HG02981 (cell line): ENCODE results near the gene SRGAP2B.
"Not testable (repeated sequence)": the region's sequence is repeated elsewhere in the genome, so short reads cannot be mapped to it uniquely, and the experiment has no call there.

ENCODE experiments used
- ATAC-seq: cut with Tn5 transposase; IDR thresholded peaks from one replicate; pipeline ENCODE4 v1.9.1; 2021; ENCODE audit warnings: mild to moderate bottlenecking, moderate library complexity; ENCODE audit not compliant: unreplicated experiment

SRGAP2B gene

GRCh38 chr1:145047553-145047952 is 47.6 kb downstream of the SRGAP2B start:
- peak; percentile 45 for ATAC-seq

DNA sequence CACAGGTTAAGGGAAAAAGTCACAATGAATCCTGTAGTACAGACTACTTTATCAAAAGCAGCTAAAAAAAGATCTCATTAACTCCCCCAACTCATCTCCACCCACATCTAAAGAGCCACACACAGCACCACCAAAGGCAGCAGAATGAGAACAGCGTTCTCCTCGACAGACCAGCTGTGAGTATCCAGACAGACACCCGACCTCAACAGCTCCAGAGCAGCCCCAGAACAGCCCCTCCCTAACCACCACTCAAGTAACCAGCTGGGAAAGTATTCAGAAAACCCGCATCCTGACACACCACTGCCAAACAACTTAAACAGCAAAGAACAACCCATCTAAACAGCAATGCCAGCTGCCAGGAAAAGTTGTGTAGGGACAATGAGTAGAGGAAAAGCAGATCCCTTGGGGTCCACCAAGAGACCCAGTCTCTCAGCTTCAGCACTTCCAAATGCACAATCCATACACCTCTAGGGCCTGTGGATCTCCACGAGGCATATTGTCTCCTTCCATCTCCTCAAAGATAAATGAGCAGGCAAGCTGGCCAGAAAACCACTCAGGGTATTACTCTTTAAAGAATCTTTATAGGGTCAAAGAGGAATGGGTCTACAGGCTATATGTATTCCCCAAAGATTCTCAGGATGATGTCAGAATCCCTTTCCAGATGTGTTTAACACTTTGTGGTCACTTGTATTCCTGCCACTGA is 49.4 kb downstream of the SRGAP2B start:
- ATAC-seq: not testable (repeated sequence)

- peak; percentile 92 for ATAC-seq
These were observed 53.6 kb downstream of the SRGAP2B start for GRCh38 chr1:145041519-145041918.

- ATAC-seq: not testable (repeated sequence)
These were observed 59.1 kb downstream of the SRGAP2B start for GRCh38 chr1:145036019-145036418.

GRCh38 chr1:145033523-145033922 is 61.6 kb downstream of the SRGAP2B start:
- not testable (repeated sequence) for ATAC-seq

GRCh38 chr1:145027251-145027650 is 67.9 kb downstream of the SRGAP2B start:
- ATAC-seq: not testable (repeated sequence)

- ATAC-seq: not testable (repeated sequence)
These were observed 69.8 kb downstream of the SRGAP2B start for GRCh38 chr1:145025286-145025685.

DNA sequence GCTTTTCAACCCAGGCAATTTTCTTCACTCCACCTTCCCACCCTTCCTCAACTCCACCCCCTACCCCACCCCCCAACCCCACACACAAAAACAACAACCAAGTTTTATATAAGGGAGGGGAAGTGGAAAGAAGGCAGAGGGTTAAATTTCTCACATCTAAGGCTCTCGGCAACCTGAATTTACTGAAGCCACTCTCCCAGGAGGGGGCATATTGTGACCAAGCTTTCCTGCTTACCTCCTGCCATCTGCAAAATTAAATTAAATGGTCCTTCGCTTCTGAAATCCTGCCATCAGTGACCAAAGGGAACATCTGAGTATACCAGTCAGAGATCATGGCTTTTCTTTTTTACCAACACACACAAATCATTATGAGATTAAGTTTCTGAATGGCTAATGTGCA is 72.9 kb downstream of the SRGAP2B start:
- ATAC-seq: not testable (repeated sequence)

GRCh38 chr1:145021749-145022148 is 73.4 kb downstream of the SRGAP2B start:
- ATAC-seq: not testable (repeated sequence)

DNA sequence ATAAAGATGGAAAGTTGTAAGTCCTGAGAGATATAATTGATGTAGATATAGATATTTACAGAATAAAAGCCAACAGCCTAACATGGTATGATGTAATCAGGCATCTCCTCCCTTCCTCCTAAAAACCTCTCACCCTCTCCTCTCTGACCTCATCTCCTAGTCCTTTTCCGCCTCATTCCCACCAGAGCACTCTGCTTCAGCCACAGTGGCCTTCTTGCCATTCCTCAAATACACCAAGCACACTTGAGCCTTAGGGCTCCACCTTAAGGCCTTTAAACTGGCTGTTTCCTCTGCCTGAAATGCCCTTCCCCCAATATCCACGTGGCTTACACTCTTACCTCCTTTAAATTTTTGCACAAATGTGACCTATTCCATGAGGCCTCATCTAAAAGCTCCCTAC is 75.4 kb downstream of the SRGAP2B start:
- ATAC-seq: not testable (repeated sequence)

- not testable (repeated sequence) for ATAC-seq
These were observed 77.4 kb downstream of the SRGAP2B start for GRCh38 chr1:145017725-145018124.

- not testable (repeated sequence) for ATAC-seq
These were observed 78.7 kb downstream of the SRGAP2B start for GRCh38 chr1:145016492-145016862.

GRCh38 chr1:145015744-145016491 is 79.2 kb downstream of the SRGAP2B start:
- peak; percentile 66 for ATAC-seq

- ATAC-seq: not testable (repeated sequence)
These were observed 81.8 kb downstream of the SRGAP2B start for GRCh38 chr1:145013353-145013752.

DNA sequence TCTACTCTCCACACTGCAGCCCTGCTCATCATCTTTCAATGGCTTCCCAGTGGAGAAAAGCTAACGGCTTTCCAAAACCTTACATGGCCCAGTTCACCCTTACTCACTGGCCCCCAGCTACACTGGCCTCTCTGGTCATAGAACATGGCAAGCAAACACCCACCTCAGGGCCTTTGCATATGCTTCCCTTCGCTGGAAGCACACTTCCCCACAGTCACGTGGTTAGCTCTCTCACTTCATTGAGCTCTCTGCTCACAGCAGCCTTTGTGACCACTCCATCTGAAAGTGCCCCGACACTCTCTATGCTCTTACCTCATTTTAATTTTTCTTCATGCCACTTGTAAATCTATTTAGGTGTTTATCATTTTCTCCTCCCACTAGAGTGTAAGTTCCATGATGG is 83.3 kb downstream of the SRGAP2B start:
- not testable (repeated sequence) for ATAC-seq

DNA sequence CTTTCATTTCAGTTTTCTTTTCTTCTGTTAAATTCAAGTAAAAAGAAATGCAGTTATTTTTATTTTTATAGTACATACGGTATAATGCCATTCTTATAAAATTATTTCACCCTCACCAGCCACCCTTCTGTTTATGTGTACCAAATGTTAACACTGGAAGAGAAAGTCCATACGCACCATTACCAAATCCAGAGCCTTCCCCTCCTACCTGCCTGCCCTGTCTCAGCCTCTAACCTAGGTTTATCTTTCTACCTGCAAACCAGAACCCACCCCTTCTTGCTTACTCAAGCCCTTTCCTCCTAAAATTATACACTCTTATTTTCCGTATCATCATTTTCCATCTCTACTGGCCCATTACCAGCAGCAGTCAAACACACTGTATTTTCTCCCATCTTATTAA is 84.5 kb downstream of the SRGAP2B start:
- not testable (repeated sequence) for ATAC-seq

DNA sequence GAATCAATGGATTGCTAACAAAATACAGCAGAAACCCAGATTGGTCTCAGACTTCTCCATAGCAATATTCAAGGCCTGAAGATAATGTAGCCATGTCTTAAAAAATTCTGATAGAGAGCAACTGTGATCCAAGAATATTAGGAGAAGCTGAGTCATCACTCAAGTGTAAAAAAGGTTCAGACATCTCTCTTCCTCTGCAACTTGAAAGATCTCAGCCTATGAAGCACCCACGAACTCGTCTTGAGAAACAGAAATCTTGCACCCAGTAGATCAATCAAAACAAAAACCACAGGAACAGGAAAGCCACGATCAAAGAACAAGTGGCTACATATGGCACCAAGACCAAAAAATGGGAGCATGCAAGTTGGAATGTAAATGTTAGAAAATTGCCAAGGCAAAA is 85.2 kb downstream of the SRGAP2B start:
- not testable (repeated sequence) for ATAC-seq

- ATAC-seq: peak; percentile 62
These were observed 86.7 kb downstream of the SRGAP2B start for GRCh38 chr1:145008388-145008787.

- ATAC-seq: not testable (repeated sequence)
These were observed 90.0 kb downstream of the SRGAP2B start for GRCh38 chr1:145005142-145005541.

DNA sequence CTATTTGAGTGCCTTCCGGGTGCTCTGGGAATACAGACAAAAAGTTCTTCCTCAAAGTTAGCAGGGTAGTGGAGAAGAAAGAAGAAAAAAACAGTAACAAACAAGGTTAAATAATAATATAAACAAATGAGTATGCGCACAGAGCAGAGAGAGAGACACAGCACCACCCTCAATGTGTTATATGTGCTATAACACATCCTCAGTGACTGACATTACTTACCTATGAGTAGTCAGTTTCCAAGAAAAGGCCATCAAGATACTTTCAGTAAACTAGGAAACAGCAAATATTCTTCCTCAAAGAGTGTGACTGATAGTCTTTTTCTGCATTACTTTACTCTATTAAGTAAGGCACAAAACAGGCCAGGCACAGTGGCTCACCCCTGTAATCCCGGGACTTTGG is 93.7 kb downstream of the SRGAP2B start:
- ATAC-seq: not testable (repeated sequence)

DNA sequence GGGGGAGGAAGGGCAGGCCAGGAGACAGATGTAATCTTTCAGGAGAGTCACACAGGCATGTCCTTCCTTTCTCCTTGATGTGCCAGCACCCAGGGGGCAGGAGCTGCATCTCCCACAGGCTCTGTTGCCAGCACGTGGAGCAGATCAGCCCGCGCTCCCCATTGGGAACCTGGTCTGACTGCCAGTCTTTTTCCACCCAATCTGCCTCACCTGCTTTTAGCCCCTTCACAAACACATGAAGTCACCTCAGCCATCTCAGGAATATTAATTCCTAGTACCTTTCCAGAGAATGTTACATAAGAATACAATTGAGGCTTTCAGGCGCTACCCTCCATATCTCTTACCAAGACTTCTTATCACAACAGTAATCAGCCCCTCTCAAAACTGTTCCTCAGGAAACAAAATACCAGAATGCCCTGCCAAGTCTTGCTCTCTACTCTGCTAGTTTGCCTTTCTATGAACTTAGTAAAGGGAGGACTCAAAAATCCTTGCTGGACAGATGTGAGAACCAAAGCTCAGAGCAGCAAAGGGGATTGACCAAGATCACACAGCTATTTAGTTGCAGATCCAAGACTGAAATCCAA is 94.3 kb downstream of the SRGAP2B start:
- ATAC-seq: not testable (repeated sequence)
